IPS-NIHi7 (cell line): Measurements from ENCODE around the gene POU4F1.

Source experiments
- DNase-seq: peaks from one replicate; pipeline ENCODE4 v3.0.0; 2012; ENCODE audit warnings: mixed read lengths; ENCODE audit errors: extremely low spot score

POU4F1 gene

DNA sequence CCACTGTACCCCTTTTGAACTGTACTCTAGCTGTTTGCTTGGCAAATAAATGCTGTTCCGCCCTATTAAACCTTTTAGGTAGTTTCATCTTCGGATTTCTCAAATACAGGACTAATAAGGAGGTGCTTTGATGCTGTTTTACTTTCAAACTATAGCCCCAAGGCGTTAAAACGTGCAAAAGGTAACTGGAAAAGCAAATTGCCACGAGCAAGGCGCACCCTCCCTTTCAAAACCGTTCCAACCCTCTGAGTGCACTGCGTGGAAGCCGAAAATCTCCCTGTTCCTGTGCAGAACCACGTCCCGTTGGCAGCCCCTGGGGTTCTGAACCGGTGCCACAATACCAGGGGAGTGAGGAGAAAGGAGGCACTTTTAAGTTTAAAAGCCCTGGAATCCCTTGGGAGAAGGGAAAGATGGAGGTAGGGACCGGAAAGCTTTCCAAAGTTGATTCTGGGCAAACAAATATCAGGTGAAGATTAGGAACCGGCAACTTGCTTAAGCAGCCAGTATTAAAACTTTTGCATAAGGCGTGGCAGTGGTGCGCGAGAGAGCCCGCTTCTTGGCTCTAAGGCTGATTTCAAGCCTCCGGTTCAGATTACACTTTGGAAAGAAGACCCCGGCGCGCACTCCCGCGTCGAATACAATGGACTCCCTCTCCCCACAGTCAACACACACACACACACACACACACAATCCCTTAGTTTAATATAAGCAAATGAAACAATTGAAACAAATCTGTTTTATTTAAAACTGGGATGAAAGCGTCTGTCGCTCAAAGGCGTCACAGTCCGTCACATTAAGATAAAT, 9.5 kb downstream of the POU4F1 start:
- peak; percentile 24 for DNase-seq

DNA sequence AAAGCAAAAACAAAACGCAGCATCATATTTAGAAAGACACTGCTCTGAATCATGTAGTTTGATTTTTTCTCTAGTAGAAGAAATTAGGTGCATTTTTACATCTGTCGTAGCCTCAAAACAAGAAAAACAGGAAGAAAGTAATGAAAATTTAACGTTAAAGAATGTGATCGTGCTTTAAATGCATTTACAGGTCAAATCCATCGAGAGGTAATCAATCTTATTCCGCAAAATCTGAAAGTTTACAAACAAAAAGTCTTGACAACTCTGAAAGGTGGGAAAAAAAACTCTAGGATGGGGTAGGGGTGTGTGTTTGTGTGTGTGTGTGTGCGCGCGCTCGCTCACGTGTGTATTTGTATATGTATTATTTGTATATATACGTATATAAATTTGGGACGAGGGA, 10.2 kb downstream of the POU4F1 start:
- DNase-seq = no peak

DNA sequence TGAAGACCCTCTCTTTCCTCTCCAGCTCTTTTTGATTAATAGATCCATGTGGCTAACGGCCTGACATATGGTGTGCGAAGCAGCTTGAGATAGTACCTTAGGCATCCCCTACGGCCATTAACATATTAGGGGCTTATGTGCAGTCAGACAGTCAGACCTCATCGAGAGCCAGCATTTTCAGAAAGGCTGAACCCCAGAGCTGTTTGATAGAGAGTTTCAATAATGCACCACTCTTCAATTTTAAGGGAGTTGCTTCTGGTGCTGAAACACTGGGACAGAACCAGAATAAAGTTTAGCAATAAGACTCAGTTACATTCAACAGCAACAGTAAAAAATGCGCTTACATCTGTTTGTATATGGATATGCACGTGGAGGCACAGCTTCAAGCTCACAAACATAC, 10.8 kb downstream of the POU4F1 start:
- no peak for DNase-seq

DNA sequence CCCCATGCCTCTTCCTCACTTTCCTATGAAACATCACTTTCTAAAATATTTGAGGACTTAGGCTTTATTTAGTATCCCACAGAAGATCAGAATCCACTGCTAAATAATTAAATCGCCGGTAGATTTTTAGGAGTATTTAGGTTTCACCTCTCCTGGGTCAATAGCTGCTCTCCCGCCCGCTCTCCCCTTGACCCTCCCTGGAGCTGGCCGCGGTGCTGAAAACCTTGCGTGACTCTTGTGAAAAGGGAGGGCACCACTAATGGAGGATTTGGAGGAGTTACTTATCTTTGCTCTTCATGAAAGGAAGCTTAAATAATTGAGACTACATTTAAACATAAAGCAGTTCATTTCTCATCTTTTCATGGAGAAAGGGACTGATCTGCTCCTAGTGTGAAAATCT, 14.1 kb downstream of the POU4F1 start:
- peak; percentile 67 for DNase-seq

DNA sequence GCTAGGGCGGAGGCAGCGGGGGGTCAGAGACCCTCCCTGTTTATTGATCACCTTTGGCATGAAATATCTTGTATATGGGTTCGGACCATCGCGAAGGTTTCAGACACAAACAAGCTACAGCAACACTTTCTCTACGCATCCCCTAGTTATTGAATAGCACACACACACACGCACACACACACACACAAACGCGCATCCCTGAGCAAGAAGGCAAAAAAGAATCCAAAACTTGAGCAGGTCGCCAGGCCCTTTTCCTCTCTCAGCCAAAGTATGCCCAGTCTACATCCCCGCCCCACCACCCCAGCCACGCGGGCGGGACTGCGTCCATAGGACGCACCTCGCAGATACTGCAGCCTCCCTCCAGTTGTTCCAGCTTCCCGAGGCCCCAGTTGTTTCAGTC, 16.0 kb downstream of the POU4F1 start:
- no peak for DNase-seq

DNA sequence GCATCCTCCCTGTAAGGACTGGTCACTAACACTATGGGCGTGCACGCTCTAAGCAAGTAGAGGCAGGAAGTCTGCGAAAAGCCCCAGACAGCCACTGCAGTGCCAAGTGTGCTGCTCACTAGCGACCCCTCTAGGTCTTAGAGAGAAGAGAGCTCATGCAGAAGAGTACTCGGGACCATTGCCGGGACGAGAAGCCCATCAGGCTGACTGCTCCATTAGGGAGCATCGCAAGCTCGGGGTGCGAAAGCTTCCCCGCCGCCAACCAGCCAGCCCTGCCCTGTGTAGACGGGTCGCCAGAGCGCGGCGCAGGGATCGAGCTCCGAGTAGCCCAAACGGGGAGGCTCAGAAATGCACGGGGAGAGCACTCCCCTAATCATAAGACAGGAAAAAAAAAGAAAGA, 16.6 kb downstream of the POU4F1 start:
- peak; percentile 84 for DNase-seq

DNA sequence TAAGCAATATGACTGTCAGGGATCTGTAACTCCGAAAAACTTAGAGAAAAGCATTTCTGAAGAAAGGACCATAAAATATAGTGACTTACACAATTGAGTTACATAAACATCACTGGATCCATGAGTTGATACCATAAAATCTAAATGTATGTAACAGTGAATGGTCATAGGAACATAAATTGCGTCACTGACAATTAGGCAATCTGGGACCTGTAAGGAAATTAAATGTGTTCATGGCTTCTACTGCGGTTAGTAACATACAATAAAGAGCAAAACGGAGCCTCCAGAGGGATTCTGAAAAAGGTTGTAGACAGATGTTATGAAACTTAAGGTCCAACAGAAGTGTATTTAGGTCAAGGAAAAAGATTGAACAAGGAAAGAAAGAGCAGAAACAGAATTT, 27.1 kb downstream of the POU4F1 start:
- no peak for DNase-seq

DNA sequence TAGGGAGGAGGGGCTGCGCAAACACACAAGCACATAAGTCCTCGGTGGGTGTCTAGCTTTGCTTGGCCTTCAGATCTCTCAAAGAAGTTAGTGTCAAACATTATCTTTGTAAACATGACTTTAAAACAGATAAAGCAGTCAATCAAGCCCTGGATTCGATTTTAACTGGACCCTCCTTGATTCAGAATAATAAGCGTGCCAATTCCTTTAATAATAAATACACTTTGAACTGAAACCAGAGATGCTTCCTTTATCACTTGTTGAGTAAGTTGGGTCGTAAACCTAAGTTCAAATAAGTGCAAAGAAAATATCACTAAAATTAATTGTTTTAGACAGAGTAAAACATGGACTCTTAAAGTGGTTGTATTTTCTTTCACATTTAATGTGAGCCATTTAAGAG, 30.9 kb downstream of the POU4F1 start:
- DNase-seq = no peak

DNA sequence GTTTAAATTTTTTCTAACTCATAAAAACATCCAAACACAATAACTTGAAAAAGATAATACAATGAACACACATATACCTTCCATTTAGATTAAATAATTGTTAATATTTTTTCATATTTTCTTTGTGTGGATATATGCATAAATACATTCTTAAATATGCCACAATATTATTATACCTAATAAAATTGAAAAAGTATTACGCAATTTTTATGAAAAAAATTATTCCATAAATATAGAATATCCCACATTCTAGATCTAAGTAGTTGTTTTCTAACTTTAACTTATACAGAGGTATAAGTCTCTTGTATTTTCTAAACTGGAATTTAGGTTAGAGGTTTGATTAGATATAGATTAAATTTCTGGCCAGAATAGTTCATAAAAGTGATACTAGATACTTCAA, 34.3 kb downstream of the POU4F1 start:
- DNase-seq = no peak

DNA sequence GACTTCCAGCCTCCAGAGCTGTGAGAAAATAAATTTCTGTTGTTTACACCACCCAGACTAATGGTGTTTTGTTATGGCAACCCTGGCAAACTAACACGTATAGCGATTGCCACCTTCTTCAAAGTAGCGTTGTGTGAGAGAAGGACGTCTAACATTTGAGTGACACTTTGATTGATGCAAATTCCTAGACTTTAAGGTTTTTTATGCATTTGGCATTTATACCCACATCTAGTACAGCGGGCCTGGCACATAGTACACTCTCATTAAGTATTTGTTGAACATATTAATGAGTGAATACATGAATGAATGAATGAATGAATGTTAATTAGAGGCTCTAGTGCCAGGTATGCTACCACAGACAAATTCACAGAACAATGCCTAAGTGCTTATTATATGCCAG, 36.7 kb downstream of the POU4F1 start:
- DNase-seq = no peak

DNA sequence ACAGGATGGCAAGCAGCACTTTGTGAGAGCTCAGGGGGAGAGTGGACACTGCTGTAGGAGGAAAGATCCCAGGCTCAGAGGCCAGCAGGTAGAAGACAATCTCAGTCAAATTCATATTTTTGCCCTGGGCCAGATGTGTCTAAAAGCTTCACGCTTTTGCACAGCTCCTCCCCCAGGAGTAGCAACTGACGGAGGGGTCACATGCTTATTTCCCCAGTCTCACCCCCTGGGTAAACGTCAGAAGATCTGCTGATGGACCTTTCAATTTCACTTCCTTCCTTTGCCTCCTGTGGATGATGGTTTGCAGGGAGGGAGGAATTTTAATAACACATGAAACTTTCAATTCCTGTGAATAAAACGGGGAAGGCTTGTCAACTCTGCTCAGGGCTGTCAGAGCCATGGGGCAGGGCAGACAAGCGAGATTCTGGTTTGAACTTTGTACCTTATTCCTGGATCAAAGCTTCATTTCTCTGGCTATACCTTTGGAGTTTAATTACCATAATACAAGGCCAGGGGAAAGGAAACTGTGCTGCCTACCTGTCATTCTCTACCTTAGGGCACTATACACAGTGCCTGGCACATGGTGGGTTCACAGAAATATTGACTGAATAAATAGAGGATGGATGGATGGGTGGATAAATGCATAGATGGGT, 41.0 kb downstream of the POU4F1 start:
- no peak for DNase-seq
